ENCODE results near the gene HTR5A.

The HTR5A gene

DNA sequence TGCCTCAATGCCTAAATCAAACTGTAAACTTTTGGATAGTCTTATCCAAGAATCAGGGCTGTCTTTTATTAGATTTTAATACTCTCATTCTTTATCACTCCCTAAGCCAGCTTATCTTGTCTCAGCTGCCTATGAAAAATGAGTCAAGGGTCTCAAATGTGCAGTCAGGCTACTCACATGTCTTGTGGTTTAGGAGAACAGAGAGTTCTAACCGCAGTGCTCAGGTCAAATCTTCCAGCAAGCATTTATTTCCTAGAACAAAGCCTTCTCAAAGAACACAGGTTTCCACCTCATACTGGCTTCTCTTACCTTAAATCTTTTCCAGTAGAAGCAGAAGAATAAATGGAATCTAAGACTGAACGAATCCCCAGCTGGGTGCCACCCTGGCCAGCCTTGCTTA is 23.5 kb downstream of the HTR5A start:
- DNase-seq, result no peak

DNA sequence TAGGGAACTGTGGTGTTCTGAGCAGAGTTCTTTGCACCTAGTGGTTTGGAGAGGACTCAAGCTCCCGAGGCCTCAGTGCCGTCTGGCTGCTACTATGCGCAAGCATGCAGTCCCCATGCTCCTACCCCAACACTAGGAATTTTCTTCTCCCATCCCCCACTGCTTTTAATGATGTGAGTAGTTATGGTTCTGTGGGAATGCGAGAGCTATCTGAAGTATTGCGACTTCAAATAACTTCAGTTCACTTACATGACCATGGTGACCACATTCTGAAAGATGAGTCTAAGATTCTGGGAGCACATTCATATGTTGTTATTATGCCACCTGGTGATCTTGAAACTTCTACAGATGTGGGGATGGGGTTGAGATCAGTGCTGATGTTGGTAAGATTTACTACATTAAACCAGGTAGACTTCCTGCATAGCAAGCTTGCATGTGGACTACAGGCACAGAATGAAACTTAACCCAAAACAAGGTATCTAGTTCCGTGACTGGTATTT is 24.6 kb downstream of the HTR5A start:
- no peak for DNase-seq

DNA sequence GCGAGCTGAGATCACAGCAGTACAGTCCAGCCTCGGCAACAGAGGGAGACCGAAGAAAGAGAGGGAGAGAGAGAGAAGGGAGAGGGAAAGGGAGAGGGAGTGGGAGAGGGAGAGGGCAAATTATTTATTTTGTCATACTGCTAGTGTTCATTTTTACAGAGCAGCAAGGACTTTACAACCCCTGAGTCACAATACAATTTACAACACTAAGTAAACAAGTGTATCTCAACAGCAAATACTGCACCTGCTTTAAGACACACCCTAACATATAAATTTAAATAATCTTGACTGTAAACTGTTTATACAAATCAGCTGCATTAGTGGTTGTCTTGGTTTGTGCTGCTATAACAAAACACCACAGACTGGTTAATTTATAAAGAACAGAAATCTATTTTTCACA is 27.2 kb downstream of the HTR5A start:
- no peak for DNase-seq

DNA sequence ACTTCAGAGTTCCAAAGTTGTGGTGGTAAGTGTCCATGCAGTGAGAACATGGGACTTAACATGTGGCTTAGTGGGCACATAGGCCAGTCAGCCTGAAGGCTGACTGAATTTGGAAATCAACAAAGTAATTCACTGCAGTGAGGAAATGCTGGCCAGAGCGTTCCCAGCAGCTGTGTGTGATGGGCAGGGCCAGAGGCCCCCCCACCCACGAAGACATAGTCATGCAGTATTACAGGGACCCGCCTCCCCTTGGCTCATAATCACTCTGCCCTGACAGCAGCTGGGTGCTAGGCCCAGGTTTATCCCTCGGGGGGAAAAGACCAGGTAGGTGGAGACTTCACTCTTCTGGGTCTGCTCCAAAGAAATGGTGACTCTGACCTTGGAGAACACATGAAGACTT is 33.7 kb downstream of the HTR5A start:
- DNase-seq, result no peak

DNA sequence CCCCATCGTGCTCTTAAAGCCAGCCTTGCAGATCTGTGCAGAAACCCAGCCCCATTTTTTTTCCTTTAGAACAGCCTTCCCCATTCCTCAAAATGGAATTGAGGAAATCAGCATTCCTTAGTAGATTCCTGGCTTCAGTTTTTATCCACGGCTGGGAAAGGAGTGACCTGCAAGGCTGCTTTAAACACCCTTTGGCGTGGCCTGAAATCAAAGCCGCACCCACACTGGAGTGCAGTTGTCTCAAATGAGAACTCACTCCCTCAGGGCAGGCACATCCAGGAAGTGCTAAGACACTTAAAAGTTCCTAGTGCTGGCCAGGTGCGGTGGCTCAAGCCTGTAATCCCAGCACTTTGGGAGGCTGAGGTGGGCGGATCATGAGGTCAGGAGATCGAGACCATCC is 34.8 kb downstream of the HTR5A start:
- no peak for DNase-seq

GRCh38 chr7:155106356-155106755 is 36.2 kb downstream of the HTR5A start:
- no peak for DNase-seq

GRCh38 chr7:155107126-155107525 is 37.0 kb downstream of the HTR5A start:
- DNase-seq, result no peak

GRCh38 chr7:155108144-155108901 is 38.2 kb downstream of the HTR5A start:
- DNase-seq, result no peak

- no peak for DNase-seq
Observed at GRCh38 chr7:155109121-155109520, 39.0 kb downstream of the HTR5A start.

DNA sequence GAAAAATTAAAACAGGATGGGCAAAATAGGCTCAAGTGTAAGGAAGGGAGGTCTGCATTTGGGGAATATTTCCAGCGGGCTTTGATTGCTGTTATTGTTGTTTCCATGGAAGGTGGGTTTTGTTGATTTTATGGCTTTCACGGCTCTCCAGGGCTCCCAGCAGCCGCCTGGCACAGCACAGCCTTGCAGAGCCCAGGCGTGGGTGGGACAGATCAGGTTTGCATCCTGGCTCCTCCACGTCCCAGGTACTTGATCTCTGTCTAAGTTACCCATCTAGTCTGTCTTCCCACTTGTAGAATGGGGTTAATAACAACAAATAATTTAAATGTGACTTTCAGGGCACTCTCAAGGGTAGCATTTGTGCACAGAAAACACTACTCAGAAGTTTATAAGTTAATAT is 45.2 kb downstream of the HTR5A start:
- no peak for DNase-seq

DNA sequence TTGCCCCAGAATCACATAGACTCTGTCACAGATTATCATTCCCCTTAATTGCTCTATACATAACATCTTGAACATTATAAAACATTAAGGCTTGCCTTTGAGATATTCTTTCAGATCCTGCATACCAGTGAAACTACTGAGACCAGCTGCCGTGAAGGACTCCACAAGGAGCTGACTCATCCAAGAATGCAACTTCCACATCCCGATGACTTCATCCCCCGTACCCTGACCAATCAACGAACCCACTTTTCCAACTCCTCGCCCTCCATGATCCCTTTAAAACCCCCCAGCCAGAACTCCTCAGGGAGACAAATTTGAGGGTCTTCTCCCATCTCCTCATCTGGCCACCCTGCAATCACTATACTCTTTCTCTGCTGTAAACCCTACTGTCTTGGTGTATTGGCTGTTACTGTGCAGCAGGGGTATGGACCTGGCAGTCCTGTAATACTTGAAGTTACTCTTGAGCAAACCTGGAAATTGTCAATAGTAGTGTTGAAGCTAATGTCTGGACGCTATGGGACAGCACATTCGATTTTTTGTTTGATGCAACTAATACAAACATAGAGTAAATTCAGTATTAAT is 49.8 kb downstream of the HTR5A start:
- DNase-seq, result no peak

DNA sequence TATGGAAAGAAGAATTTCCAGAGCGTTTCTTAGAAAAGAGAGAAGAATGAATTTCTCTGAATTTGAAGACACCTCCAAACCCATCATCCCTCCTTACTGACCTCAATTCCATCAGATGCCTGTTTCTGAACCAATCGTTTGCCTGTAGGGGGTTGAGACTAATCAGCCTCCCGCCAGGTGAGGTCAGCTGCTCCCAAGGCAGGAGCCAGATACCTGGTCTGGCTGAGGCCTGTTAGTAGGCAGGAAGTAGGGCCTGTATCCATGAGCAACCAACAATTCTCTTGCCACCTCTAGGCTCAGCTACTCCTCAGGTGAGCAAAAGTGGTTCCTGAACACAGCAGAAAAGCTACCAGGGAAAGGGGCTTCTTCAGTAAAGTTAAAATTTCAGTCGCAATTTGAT is 50.3 kb downstream of the HTR5A start:
- no peak for DNase-seq

DNA sequence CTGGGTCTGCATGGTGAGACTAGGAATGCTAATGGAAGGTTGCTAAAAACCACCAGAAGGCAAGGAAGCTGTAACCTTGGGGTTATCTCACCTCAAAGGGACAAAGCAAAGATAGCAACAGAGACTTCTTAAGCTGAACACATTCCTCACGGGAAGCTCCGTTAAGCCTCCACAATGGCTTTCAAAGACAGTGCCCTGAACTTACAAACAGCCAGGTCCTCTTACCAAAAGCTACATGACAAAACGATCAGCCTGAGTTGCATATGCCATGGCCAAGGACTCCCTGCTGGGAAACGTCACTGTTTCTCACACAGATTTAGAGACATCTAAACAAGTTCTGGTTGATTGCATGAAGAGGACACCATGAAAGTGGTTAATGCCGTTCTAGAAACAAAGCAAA is 52.7 kb downstream of the HTR5A start:
- DNase-seq, result no peak

GRCh38 chr7:155123413-155123812 is 53.3 kb downstream of the HTR5A start:
- DNase-seq, result no peak

GRCh38 chr7:155124706-155125105 is 54.6 kb downstream of the HTR5A start:
- DNase-seq, result no peak

DNA sequence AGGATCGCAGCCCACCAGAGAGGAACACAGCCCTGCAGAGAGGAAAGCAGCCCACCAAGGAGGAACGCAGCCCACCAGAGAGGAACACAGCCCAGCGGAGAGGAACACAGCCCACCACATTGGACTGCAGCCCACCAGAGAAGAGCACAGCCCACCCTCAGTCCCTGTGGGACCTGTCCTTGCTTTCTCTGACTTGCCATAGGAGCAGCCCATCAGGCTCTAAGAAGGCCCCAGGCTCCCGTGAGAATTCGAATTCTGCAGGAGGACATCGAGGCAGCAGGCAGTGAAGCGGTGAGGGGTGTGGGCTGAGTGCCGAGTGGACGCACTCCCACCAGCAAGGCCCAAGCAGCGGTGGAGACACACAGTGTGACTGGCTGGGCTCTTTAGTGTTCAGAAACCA is 59.1 kb downstream of the HTR5A start:
- DNase-seq, result no peak

GRCh38 chr7:155129789-155130188 is 59.7 kb downstream of the HTR5A start:
- no peak for DNase-seq

GRCh38 chr7:155130493-155130892 is 60.4 kb downstream of the HTR5A start:
- no peak for DNase-seq

DNA sequence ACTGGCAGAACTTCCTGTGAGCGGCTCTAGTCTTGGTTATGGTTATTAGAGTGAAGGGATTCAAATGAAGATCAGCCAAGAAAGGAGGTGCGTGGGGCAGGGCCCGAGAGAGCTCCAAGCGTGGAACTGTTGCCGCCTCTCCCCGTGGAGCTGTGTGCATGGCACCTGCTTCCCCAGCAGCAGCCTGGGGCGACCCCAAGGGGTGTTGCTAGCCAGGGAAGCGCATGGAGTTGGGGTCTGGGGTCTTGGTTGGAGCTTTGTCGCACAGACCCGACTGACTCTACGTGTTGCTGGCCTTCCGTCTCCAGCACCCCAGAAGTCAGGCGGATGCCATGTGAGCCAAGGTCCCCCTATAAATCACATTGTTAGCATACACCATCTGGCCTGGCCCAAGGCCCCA is 61.0 kb downstream of the HTR5A start:
- no peak for DNase-seq

- no peak for DNase-seq
Observed at GRCh38 chr7:155132431-155132830, 62.3 kb downstream of the HTR5A start.

GRCh38 chr7:155136619-155137243 is 66.6 kb downstream of the HTR5A start:
- no peak for DNase-seq

Measured in CD4-positive, alpha-beta T cell treated with Interleukin-17A for 1 hour (primary cell).